ENCODE measurements around the gene OPCML. TPM values are rescaled to one million over a fixed set of nuclear protein-coding genes. Genes with fewer than 3 reads are reported as not detected.

OPCML gene
- total RNA-seq, 1 donor from 2014 or later = 1.2 TPM

DNA sequence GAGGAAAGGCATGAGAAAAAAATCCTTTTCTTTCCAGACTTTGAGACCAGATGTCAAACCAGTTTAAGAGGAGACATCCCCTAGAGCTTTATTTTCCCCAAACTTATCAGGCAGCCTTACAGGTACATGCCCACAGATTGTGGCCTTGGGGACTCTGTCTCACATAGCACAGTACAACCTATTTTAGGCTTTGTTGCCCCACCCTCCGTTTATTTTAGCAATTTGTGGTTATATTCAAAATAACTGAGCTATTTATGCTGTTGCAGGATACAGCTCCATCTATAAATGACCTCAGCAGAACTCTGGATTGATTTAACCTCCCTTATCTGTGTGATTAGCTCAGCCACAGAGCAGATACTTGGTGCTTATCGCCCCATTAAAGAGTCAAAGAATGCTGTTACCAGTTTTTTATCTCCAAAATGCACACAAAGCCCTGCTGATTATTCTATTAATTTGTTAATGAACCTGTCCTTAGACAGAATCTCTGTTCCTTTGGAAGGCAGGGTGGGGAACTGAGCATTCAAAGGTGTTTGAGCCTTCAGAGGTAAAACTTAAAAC, 525.2 kb downstream of the OPCML start:
- H3K27ac Mint-ChIP-seq (ENCODE audit: unreplicated experiment) = no peak overlapping the region
- no peak for DNase-seq (ENCODE audit: low read depth, low spot score)
- H3K4me3 Mint-ChIP-seq = no peak overlapping the region
- TF ChIP-seq, protein P1, sequence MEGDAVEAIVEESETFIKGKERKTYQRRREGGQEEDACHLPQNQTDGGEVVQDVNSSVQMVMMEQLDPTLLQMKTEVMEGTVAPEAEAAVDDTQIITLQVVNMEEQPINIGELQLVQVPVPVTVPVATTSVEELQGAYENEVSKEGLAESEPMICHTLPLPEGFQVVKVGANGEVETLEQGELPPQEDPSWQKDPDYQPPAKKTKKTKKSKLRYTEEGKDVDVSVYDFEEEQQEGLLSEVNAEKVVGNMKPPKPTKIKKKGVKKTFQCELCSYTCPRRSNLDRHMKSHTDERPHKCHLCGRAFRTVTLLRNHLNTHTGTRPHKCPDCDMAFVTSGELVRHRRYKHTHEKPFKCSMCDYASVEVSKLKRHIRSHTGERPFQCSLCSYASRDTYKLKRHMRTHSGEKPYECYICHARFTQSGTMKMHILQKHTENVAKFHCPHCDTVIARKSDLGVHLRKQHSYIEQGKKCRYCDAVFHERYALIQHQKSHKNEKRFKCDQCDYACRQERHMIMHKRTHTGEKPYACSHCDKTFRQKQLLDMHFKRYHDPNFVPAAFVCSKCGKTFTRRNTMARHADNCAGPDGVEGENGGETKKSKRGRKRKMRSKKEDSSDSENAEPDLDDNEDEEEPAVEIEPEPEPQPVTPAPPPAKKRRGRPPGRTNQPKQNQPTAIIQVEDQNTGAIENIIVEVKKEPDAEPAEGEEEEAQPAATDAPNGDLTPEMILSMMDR (conservative IDR thresholded peaks at IDR 0.05) = no peak
- H3K36me3 Mint-ChIP-seq (ENCODE audit: low read depth) = no peaks in the 10 kb centered on the region
- no peaks in the 10 kb centered on the region for H3K27me3 Mint-ChIP-seq (ENCODE audit: low read depth)
- no peaks in the 10 kb centered on the region for H3K4me1 Mint-ChIP-seq
- H3K9me3 Mint-ChIP-seq = peaks cover 7% of the 10 kb centered on the region

DNA sequence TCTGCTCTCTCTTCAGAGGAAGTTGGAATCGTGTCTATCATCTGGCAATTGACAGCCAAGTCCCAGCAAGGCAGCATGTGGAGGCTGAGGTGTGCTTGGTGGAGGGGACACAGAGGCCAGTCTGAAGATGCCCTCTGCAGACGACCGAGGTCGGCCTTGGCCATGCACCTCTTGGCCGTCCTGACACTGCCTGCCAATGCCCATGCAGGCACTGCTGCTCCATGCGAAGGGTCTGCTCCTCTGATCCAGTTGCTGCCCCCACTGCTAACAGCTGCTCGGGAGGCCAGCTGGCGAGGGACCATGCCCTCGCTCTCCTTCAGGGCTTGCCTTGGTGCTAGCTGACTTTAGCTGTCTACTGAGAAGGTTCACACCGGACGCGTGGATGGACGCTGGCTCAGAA, 527.9 kb downstream of the OPCML start:
- peaks cover 10% of the 10 kb centered on the region for H3K9me3 Mint-ChIP-seq
- no peaks in the 10 kb centered on the region for H3K4me1 Mint-ChIP-seq
- no peak overlapping the region for H3K27ac Mint-ChIP-seq (ENCODE audit: unreplicated experiment)
- peaks cover 8% of the 10 kb centered on the region for H3K27me3 Mint-ChIP-seq (ENCODE audit: low read depth)
- no peak for DNase-seq (ENCODE audit: low read depth, low spot score)
- no peak overlapping the region for H3K4me3 Mint-ChIP-seq
- TF ChIP-seq, protein P1 (conservative IDR thresholded peaks at IDR 0.05) = no peak
- H3K36me3 Mint-ChIP-seq (ENCODE audit: low read depth) = no peaks in the 10 kb centered on the region

DNA sequence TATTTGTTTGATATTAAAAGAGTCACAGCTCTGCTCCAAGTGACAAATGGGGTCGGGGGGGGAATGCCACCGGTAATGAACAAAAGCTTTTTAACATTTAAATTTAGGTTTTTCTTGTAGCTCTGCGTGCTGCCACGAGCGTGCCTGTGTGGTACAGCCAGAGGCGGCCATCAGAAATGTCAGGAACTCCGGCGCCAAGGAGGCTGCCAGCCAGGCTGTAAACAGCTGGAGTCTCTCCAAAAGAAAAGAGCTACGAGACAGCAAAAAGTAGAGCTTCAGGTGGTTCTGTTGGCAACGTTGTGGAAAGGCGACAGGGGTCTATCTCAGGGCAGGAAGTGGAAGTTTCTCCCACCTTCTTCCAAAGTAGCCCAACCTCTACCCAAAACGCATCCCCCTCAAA, 532.8 kb downstream of the OPCML start:
- H3K4me1 Mint-ChIP-seq = peaks cover 3% of the 10 kb centered on the region
- H3K27ac Mint-ChIP-seq (ENCODE audit: unreplicated experiment) = no peak overlapping the region
- H3K9me3 Mint-ChIP-seq = peaks cover 6% of the 10 kb centered on the region
- peaks cover 44% of the 10 kb centered on the region for H3K27me3 Mint-ChIP-seq (ENCODE audit: low read depth)
- H3K4me3 Mint-ChIP-seq = no peak overlapping the region
- TF ChIP-seq, protein P1 (conservative IDR thresholded peaks at IDR 0.05) = no peak
- no peak for DNase-seq (ENCODE audit: low read depth, low spot score)
- H3K36me3 Mint-ChIP-seq (ENCODE audit: low read depth) = no peaks in the 10 kb centered on the region

DNA sequence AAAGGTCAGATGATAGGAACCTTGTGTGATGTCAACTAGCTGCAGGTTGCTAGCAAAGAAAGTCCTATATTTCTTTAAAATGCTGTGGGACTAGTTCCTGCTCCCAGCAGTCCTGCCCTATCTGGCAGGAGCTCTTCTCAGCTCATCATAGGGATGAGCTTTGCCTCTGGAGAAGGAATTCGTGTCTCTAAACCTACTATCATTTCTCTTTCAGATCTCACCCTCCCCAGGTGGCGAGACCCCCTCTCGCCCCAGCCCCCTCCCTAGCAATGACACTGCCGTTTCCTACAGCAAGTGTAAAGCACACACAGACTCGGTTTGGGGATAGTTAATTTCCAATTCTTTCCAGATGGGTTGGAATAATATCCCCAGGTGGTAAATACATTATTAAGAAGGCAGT, 533.3 kb downstream of the OPCML start:
- H3K27ac Mint-ChIP-seq (ENCODE audit: unreplicated experiment) = no peak overlapping the region
- TF ChIP-seq, protein P1 (conservative IDR thresholded peaks at IDR 0.05) = no peak
- DNase-seq (ENCODE audit: low read depth, low spot score) = no peak
- peaks cover 49% of the 10 kb centered on the region for H3K27me3 Mint-ChIP-seq (ENCODE audit: low read depth)
- no peaks in the 10 kb centered on the region for H3K36me3 Mint-ChIP-seq (ENCODE audit: low read depth)
- peaks cover 6% of the 10 kb centered on the region for H3K9me3 Mint-ChIP-seq
- no peak overlapping the region for H3K4me3 Mint-ChIP-seq
- H3K4me1 Mint-ChIP-seq = peaks cover 6% of the 10 kb centered on the region

DNA sequence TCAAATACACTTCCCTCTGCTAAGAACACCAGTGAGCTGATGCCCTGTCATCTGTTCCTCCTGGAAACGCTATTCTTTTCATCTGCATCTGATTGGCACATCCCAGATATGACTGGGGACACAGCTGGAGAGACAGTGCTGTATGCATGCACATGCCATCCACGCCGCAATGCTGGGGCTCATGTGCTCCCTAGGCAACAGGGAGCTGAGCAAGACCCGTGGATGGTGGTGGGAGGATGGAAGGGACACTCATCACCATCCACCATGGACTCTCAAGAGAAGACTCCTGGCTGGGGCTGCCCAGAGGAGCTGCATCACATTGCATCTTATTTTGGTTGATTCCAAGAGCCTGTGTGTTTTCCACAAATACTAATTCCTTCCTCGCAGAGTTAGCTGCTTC, 534.9 kb downstream of the OPCML start:
- Mint-ChIP-seq H3K9me3 (peaks cover 3% of the 10 kb centered on the region), H3K4me1 (peaks cover 18% of the 10 kb centered on the region), H3K27me3 (ENCODE audit: low read depth) (peaks cover 65% of the 10 kb centered on the region), H3K4me3 (no peak overlapping the region), H3K27ac (ENCODE audit: unreplicated experiment) (no peak overlapping the region), H3K36me3 (ENCODE audit: low read depth) (no peaks in the 10 kb centered on the region)
- TF ChIP-seq, protein P1 (conservative IDR thresholded peaks at IDR 0.05) = no peak
- no peak for DNase-seq (ENCODE audit: low read depth, low spot score)

All from neural crest cell (in vitro differentiated cells).